HG02571 (cell line): ENCODE data around the gene MSANTD4.
"Not testable (repeated sequence)": the region's sequence is repeated elsewhere in the genome, so short reads cannot be mapped to it uniquely, and the experiment has no call there.

ENCODE experiments used
- ATAC-seq: cut with Tn5 transposase; IDR thresholded peaks from one replicate; pipeline ENCODE4 v1.9.1; 2021; ENCODE audit warnings: mild to moderate bottlenecking, moderate library complexity; ENCODE audit not compliant: unreplicated experiment

MSANTD4 gene

DNA sequence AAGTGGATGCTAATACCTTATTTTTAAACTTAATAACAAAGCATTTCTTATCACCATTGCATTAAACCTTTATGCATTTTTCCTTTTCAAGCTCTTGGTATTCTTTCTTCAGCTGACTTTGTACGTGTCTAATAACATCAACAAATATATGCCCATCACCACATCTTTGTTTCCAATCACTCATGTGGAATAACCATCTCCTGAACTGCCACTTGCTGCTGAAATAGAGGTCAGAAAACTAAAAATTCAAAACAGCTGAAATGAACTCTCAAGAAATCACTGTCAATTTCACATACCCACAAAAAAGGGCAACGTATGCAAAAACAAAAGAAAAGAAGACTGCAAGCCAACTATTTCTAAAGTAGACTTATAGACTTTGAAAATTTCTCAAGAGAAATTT lies 7.4 kb downstream of the MSANTD4 start:
- no peak for ATAC-seq

- ATAC-seq = no peak
Observed at GRCh38 chr11:106014035-106014434, 8.0 kb downstream of the MSANTD4 start.

DNA sequence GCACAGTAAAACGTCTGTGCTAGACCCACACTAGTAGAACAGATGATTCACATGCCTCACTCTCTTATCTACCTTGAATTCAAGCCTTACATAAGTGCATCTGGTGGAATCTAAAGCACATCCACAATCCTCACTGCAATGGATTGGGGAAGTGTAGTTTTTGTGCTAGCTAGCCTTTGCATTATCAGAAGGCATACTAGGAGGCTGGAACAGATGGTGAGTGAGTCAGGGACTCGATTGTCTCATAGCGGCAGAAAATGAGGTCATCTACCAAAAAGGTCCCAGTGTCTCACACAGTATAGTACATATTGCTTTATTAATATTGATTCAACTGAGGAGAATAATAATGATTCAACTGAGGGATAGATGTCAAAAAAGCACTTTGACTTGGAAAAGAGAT lies 9.3 kb downstream of the MSANTD4 start:
- ATAC-seq = no peak

DNA sequence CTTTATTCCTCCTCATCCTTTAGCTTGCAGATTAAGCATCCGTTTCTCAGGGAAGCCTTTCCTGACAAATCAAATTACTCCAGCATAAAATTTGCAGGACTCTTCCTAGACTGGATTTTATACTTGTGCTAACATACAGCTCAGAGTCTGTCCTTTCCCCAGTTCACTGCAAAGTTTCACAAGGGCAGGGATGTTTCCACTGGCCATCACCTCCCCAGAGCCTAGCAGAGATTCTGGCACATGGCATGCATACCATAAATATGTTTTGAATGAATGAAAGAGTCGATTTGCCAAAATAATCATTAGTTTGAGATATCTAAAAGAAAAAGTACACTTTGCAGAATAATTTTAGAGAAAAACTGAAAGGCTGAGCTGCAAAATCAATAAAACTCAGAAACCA lies 10.6 kb downstream of the MSANTD4 start:
- no peak for ATAC-seq

DNA sequence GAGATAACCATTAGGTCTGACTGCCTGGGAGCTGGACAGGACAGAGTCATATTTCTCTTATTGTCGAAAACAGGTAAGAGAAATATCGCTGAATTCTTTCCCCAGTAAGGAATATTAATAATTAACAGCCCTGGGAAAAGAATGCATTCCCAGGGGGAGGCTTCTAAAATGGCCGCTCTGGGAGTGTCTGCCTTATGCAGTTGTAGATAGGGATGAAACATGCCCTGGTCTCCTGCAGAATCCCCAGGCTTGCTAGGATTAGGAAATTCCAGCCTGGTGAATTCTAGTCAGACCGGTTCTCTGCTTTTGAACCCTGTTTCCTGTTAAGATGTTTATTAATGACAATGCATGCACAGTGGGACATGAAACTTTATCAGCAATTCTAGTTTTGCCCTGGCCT lies 18.9 kb downstream of the MSANTD4 start:
- ATAC-seq = not testable (repeated sequence)

DNA sequence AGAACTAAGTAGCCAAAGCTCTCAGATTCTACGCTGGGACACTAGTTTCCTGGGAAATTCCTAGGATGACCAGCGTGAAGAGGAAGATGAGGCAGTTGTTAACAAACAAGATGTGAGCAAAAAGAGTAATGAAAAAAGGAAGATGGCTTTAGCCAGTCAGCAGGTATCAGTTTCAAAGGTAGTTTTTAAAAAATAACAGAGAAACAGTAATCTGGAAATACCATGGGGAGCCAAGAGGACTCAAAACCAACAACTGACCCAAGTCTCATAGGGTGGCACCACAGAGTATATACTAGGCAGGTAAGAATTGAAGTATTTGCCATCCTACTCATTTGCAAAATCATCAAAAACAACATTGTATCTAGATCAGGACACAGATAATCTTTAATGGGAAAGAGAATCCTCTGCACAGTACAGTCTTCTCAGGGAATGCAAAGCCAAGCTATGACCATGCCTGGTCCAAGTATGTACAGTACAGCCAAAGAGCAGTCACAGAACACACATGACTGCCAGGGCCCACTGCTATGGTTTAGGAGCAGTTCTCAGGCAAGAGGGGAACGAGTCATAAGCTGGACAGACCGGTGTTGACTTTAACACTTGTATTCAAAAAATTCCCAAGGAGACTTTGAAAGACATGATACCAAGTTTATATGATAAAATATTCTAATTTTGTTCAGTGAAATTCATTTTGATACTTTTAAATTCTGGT lies 20.6 kb downstream of the MSANTD4 start:
- ATAC-seq = no peak

DNA sequence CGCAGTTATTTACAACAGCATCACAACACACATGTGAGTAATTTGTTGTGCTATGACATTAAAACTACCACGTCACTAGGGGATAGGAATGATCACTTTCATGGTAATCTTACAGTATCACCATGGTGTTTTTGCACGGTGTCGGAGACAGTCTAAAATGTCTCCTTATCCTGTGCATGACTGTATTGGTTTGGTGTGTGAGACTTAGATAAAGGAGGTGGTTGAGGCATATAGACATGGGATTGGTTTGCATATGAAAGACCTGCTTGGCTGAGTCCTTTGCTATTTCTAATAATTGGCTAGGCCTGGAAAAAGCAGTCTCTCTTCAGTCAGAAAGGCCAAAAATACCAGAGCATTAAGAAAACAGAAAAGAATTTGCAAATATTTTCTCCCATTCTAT lies 30.2 kb downstream of the MSANTD4 start:
- no peak for ATAC-seq

DNA sequence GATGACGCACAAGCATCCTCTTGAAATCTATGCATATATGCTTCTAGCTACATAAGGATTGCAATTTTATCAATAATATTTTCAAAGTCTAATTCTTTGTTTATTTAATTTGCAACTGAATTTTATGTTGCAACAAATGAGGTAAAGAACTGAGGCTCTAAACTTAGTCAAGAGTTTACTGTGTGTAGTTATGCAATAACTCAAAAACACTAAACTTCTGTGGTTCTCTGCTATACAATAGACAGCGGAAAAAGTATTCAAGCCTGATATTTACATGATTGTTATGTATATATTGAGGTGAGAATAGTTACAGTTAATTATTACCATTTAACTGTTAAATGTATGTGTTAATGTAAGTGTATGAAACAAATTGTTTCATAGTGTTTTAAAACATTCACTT lies 32.9 kb downstream of the MSANTD4 start:
- ATAC-seq = no peak

- ATAC-seq = no peak
Observed at GRCh38 chr11:105988197-105988596, 33.8 kb downstream of the MSANTD4 start.

DNA sequence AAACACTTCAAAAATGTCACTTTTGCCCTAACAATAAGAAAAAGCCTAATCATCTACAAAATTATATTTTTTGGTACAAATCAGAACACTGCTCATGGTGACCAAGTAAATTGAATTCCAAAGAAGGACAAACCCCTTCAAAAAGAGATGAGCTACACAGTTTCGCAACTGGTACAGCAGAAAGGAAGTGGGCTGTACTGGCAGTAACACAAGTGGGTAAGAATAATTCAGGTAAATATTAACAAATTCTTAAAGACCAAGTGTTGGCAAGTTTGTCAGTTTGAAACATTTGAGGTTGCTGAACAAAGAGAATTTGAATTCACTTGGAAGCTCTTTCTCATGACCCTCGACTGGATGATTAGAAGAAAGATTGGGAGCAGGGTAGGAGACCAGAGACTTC lies 35.5 kb downstream of the MSANTD4 start:
- ATAC-seq = no peak

DNA sequence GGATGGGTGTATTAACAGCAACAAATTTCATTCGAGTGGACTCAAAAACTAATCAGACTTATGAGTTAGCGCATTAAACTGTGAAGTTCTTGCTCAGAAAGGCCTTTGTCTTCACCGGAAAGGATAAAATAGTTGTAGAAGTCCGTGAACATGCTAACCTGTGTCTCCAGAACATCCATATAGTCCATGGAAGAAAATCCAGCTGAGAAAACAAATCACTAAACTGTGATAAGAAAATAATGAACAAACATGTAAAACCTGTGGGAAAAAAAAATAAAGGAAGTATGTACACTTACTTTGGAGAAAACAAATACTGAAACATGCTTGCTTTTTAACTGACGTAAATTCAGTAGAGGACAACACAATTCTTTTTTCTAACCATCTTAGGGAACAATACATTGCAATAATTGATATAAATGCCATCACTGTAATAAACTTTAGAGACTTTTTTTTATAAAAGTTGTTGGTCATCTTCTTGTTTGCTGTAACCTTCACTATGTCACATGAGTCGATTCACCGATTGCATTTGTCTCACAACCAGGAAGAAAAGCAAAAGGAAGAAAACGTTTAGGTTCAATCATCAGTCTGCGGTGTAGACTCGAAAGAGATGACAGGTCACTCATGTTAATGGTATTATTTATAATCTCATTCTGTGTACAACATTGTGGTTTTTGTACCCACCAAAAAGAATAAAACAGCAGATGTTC lies 41.9 kb downstream of the MSANTD4 start:
- no peak for ATAC-seq

DNA sequence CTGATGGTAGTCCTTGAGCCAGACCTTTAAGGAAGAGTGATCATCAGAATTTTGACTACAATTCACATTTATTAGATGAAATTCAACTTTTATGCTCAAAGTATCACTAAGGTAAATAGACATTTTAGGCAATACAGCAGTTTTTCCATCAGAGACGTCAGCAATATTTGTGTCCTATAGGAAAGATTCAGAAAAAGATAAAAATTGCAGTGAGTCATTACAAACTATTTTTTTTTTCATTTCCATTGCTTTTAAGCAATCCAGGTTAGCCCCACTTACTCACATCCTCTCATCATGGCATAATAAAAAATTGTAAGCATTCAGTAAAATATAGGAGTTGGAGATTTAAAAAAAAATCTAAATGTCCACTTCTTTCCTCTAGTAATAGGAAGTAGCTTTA lies 46.9 kb downstream of the MSANTD4 start:
- no peak for ATAC-seq

DNA sequence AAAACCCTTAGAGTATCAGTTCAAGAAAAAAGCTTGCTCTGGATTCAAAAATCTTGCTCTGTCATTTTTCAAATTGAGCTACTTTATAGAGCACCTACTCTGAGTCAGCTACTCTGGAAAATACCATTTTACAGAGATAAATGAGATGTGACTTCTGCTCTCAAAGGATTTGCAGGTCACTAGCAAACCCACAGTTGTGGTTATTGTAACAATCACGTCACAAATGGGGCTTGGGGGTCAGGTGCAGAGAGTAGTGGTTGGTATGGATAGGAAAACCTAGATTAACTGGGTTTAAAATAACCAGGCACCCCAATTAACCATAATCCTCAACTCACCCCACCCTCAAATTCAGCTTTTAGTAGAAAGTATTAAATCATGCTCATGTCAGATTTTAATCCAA lies 52.3 kb downstream of the MSANTD4 start:
- no peak for ATAC-seq

- ATAC-seq = no peak
Observed at GRCh38 chr11:105968021-105968697, 53.9 kb downstream of the MSANTD4 start.

- ATAC-seq = no peak
Observed at GRCh38 chr11:105960252-105961245, 61.5 kb downstream of the MSANTD4 start.
